H1 (cell line): Measurements from ENCODE around the gene PPIG.

Experiments used
- POLR2AphosphoS5 ChIP-seq: IDR thresholded peaks from 2 replicates; pipeline ENCODE4 v1.6.1; 2011; ENCODE audit warnings: low read depth, low read length
- RAD21 ChIP-seq, 2 experiments: IDR thresholded peaks in 1 of 2; conservative IDR thresholded peaks in 1 of 2; 2 replicates each; pipeline ENCODE4 v1.6.1; 2011; ENCODE audit warnings: low read depth in 2 of 2, low read length in 2 of 2, improper control_type of control experiment in 1 of 2, inconsistent platforms in 1 of 2, mild to moderate bottlenecking in 1 of 2, moderate library complexity in 1 of 2

DNA sequence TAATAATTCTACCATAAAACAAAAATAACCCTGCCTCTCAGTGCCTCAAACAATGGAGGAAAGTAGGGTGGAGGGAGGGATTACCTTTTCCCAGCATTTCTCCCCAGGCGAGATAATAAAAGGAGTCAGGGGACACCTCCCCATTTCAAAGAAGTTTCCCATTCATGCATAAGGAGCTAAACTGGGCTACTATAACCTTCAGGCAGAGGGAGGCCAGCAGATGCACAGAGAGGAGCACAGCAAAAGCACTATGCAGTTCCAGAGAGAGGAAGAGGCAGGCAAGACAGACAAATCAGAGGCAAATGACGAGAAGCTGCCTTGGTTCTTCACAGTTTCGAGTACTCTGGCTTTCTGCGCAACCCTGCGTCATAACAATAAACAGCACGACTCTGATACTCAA, 92.7 kb downstream of the PPIG start:
- TF ChIP-seq RAD21 (IDR thresholded peaks at IDR 0.05 in 1 of 2, conservative IDR thresholded peaks at IDR 0.05 in 1 of 2; ENCODE audit: low read depth in 2 of 2, low read length in 2 of 2) (no peak), POLR2AphosphoS5 (no peak)
